ENCODE results near the gene ANO6. TPM values are rescaled to one million over a fixed set of nuclear protein-coding genes. Genes with fewer than 3 reads are reported as not detected.

Gene ANO6
- total and polyA plus RNA-seq, 8 donors = 4.0 to 34.0 (median 17.7) TPM

DNA sequence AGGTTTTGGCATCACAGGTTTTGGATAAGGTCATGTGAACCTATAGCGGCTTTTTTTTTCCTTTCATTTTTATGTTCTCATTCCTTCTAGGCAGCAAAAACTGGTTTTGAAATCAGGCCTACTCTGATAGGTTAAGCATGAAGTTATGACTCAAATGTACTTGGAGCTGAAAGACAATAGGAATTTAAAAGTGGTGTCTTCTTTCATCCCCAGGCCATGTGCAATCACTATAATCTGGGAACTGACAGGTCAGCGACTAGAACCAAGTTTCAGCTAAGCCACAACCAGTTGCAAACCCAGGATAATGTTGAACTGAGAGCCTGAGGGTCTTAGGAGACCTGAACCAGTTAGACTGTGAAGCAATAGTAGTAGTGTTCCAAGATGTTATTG, 74.3 kb downstream of the ANO6 start:
- intact Hi-C loops (cut with DNase I) = no loop called here
- H3K4me3 ChIP-seq = no peak overlapping the region
- WGBS, 2 donors = 93 to 94% methylated on average over 2 of the region's 2 CpGs
- H3K27me3 ChIP-seq = no peaks in the 10 kb centered on the region
- no peak overlapping the region for H3K27ac ChIP-seq
- DNase-seq (no peak), ATAC-seq (no peak), FAIRE-seq (no peak)
- no peaks in the 10 kb centered on the region for H3K4me1 ChIP-seq
- H3K36me3 ChIP-seq = no peaks in the 10 kb centered on the region
- TF ChIP-seq, protein P1, sequence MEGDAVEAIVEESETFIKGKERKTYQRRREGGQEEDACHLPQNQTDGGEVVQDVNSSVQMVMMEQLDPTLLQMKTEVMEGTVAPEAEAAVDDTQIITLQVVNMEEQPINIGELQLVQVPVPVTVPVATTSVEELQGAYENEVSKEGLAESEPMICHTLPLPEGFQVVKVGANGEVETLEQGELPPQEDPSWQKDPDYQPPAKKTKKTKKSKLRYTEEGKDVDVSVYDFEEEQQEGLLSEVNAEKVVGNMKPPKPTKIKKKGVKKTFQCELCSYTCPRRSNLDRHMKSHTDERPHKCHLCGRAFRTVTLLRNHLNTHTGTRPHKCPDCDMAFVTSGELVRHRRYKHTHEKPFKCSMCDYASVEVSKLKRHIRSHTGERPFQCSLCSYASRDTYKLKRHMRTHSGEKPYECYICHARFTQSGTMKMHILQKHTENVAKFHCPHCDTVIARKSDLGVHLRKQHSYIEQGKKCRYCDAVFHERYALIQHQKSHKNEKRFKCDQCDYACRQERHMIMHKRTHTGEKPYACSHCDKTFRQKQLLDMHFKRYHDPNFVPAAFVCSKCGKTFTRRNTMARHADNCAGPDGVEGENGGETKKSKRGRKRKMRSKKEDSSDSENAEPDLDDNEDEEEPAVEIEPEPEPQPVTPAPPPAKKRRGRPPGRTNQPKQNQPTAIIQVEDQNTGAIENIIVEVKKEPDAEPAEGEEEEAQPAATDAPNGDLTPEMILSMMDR (IDR thresholded peaks at IDR 0.05) = no peak
- H3K9me3 ChIP-seq = no peaks in the 10 kb centered on the region

- DNase-seq = no peak
- Histone ChIP-seq H3K27ac (no peak overlapping the region), H3K4me1 (peaks cover 0 to 1% (median 0%) of the 10 kb centered on the region in 3 donors), H3K4me3 (no peak overlapping the region), H3K36me3 (no peaks in the 10 kb centered on the region), H3K9me3 (no peaks in the 10 kb centered on the region), H3K27me3 (no peaks in the 10 kb centered on the region)
- ATAC-seq = no peak
- TF ChIP-seq, protein P1 (IDR thresholded peaks at IDR 0.05) = no peak
- no peak for FAIRE-seq
- intact Hi-C loops (cut with DNase I) = no loop called here
- 88% methylated on average over 1 of the region's 1 CpG for WGBS, 2 donors
These were observed 75.6 kb downstream of the ANO6 start for GRCh38 chr12:45291518-45291917.

GRCh38 chr12:45292486-45293195, 76.7 kb downstream of the ANO6 start:
- no peaks in the 10 kb centered on the region for H3K27me3 ChIP-seq
- H3K4me3 ChIP-seq = no peak overlapping the region
- no peak overlapping the region for H3K27ac ChIP-seq
- WGBS, 2 donors = 81 to 85% methylated on average over 4 of the region's 4 CpGs
- intact Hi-C loops (cut with DNase I) = no loop called here
- ATAC-seq (no peak), DNase-seq (no peak), FAIRE-seq (no peak)
- H3K36me3 ChIP-seq = no peaks in the 10 kb centered on the region
- H3K9me3 ChIP-seq = no peaks in the 10 kb centered on the region
- peaks cover 0 to 3% (median 2%) of the 10 kb centered on the region in 3 donors for H3K4me1 ChIP-seq
- TF ChIP-seq, protein P1 (IDR thresholded peaks at IDR 0.05) = no peak

DNA sequence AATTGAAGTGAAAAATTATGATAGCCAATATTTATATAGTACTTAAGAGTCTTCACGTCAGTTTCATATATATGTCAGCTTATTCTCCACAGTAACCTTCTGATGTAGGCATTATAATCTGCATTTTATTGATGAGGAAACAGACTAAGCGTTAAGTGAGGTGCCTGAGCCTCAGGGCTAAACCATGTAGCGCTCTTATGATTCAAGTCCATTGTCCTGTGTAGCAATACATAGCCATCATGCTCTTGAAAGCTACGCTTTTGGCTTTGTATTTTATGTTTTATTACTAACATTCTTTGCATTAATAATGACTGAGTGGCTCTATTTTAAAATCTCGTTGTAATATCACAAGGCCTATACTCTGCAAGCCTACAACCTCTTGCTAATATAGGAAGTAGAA, 79.0 kb downstream of the ANO6 start:
- no peak for FAIRE-seq
- no peak for DNase-seq
- WGBS, 2 donors = 94 to 96% methylated on average over 5 of the region's 5 CpGs
- Histone ChIP-seq H3K27me3 (no peaks in the 10 kb centered on the region), H3K27ac (no peak overlapping the region), H3K36me3 (no peaks in the 10 kb centered on the region), H3K4me1 (peaks cover 0 to 19% (median 12%) of the 10 kb centered on the region in 3 donors), H3K9me3 (no peaks in the 10 kb centered on the region), H3K4me3 (no peak overlapping the region)
- no peak for ATAC-seq
- TF ChIP-seq, protein P1 (IDR thresholded peaks at IDR 0.05) = no peak
- intact Hi-C loops (cut with DNase I) = no loop called here

GRCh38 chr12:45296046-45296586, 80.2 kb downstream of the ANO6 start:
- no peak for FAIRE-seq
- Histone ChIP-seq H3K27ac (no peak overlapping the region), H3K36me3 (no peaks in the 10 kb centered on the region)

More at GRCh38 chr12:45296046-45296586, 80.2 kb downstream of the ANO6 start:
- H3K9me3 ChIP-seq = no peaks in the 10 kb centered on the region
- no peaks in the 10 kb centered on the region for H3K27me3 ChIP-seq
- 63 to 68% methylated on average over 7 of the region's 7 CpGs for WGBS, 2 donors
- H3K4me1 ChIP-seq = peaks cover 0 to 19% (median 12%) of the 10 kb centered on the region in 3 donors
- ATAC-seq = no peak
- TF ChIP-seq, protein P1 (IDR thresholded peaks at IDR 0.05) = no peak
- intact Hi-C loops (cut with DNase I) = no loop called here
- no peak for DNase-seq
- no peak overlapping the region for H3K4me3 ChIP-seq
